Measurements from ENCODE around the gene DCAKD. TPM values are rescaled to one million over a fixed set of nuclear protein-coding genes. Genes with fewer than 3 reads are reported as not detected.

The DCAKD gene
- total RNA-seq, 4 donors from 2014 or later, result 50.3 to 68.8 (median 57.9) TPM

- H3K27ac ChIP-seq (replicated peaks in 1 of 4), result no peak overlapping the region
- H3K36me3 ChIP-seq, result no peaks in the 10 kb centered on the region
- no peak for DNase-seq (ENCODE audit: extremely low spot score)
- H3K27me3 ChIP-seq, result peaks cover 0 to 3% (median 0%) of the 10 kb centered on the region in 4 donors
- WGBS, result 49% methylated on average over 7 of the region's 11 CpGs
- no peak overlapping the region for H3K4me3 ChIP-seq
- peaks cover 0 to 6% (median 3%) of the 10 kb centered on the region in 4 donors for H3K4me1 ChIP-seq
- intact Hi-C loops (cut with DNase I), result no loop called here
- TF ChIP-seq CTCF (IDR thresholded peaks at IDR 0.05) (no peak), EP300 (IDR thresholded peaks at IDR 0.05) (no peak), POLR2A (IDR thresholded peaks at IDR 0.05; ENCODE audit: low read depth) (no peak), POLR2AphosphoS5 (IDR thresholded peaks at IDR 0.05) (no peak)
- peaks cover 0 to 7% (median 0%) of the 10 kb centered on the region in 4 donors for H3K9me3 ChIP-seq
These were observed 55.9 kb downstream of the DCAKD start for GRCh38 chr17:44995436-44996001.

GRCh38 chr17:44992242-44992939 is 59.0 kb downstream of the DCAKD start:
- WGBS, result 94% methylated on average over 5 of the region's 5 CpGs
- Histone ChIP-seq H3K4me3 (no peak overlapping the region), H3K36me3 (no peaks in the 10 kb centered on the region), H3K27ac (replicated peaks in 1 of 4) (no peak overlapping the region), H3K27me3 (peaks cover 0 to 8% (median 0%) of the 10 kb centered on the region in 4 donors), H3K4me1 (peaks cover 6 to 13% (median 6%) of the 10 kb centered on the region in 4 donors), H3K9me3 (no peaks in the 10 kb centered on the region)
- TF ChIP-seq EP300 (IDR thresholded peaks at IDR 0.05) (no peak), CTCF (IDR thresholded peaks at IDR 0.05) (no peak), POLR2AphosphoS5 (IDR thresholded peaks at IDR 0.05) (no peak)
- intact Hi-C loops (cut with DNase I), result no loop called here
- no peak for DNase-seq (ENCODE audit: extremely low spot score)

- Histone ChIP-seq H3K4me1 (peaks cover 6 to 19% (median 12%) of the 10 kb centered on the region in 4 donors), H3K27me3 (peaks cover 0 to 8% (median 0%) of the 10 kb centered on the region in 4 donors), H3K9me3 (no peaks in the 10 kb centered on the region), H3K27ac (replicated peaks in 1 of 4) (no peak overlapping the region), H3K4me3 (no peak overlapping the region), H3K36me3 (no peaks in the 10 kb centered on the region)
- DNase-seq (ENCODE audit: extremely low spot score), result no peak
- intact Hi-C loops (cut with DNase I), result no loop called here
- 94% methylated on average over 10 of the region's 10 CpGs for WGBS
- TF ChIP-seq CTCF (IDR thresholded peaks at IDR 0.05) (no peak), POLR2AphosphoS5 (IDR thresholded peaks at IDR 0.05) (no peak), POLR2A (IDR thresholded peaks at IDR 0.05; ENCODE audit: low read depth) (no peak), EP300 (IDR thresholded peaks at IDR 0.05) (no peak)
These were observed 60.4 kb downstream of the DCAKD start for GRCh38 chr17:44990994-44991393.

GRCh38 chr17:44989552-44990138 is 61.8 kb downstream of the DCAKD start:
- no peak for DNase-seq (ENCODE audit: extremely low spot score)
- no peaks in the 10 kb centered on the region for H3K9me3 ChIP-seq
- peaks cover 0 to 8% (median 0%) of the 10 kb centered on the region in 4 donors for H3K27me3 ChIP-seq
- no peak for TF ChIP-seq POLR2A (IDR thresholded peaks at IDR 0.05; ENCODE audit: low read depth)
- no peak for TF ChIP-seq POLR2AphosphoS5 (IDR thresholded peaks at IDR 0.05)
- TF ChIP-seq CTCF (IDR thresholded peaks at IDR 0.05), result no peak
- no peak for TF ChIP-seq EP300 (IDR thresholded peaks at IDR 0.05)
- H3K36me3 ChIP-seq, result no peaks in the 10 kb centered on the region
- no peak overlapping the region for H3K4me3 ChIP-seq
- H3K27ac ChIP-seq (replicated peaks in 1 of 4), result no peak overlapping the region
- intact Hi-C loops (cut with DNase I), result no loop called here
- WGBS, result 94% methylated on average over 17 of the region's 17 CpGs
- H3K4me1 ChIP-seq, result peaks cover 0 to 13% (median 12%) of the 10 kb centered on the region in 4 donors
